HepG2 (cell line): ENCODE measurements around the gene ARPIN. TPM values are rescaled to one million over a fixed set of nuclear protein-coding genes. Genes with fewer than 3 reads are reported as not detected.

Experiments used
- AKNA ChIP-seq: sonication (generic); formaldehyde crosslinking; IDR thresholded peaks from 2 replicates; pipeline ENCODE4 v1.4.0; 2020; ENCODE audit warnings: missing genetic modification reagents, borderline replicate concordance
- ARID3A ChIP-seq: IDR thresholded peaks from 2 replicates; pipeline ENCODE4 v1.6.1; 2012; ENCODE audit warnings: low read depth, low read length, improper control_type of control experiment
- IRX3 ChIP-seq: sonication (generic); formaldehyde crosslinking; IDR thresholded peaks from 2 replicates; pipeline ENCODE4 v1.8.1; 2023; ENCODE audit warnings: mild to moderate bottlenecking, low read depth, missing genetic modification reagents, borderline replicate concordance
- KDM5B ChIP-seq: sonication (generic); formaldehyde crosslinking; IDR thresholded peaks from 2 replicates; pipeline ENCODE4 v1.4.0; 2020; ENCODE audit warnings: missing genetic modification reagents, mild to moderate bottlenecking, borderline replicate concordance
- MYC ChIP-seq: sonication (generic); formaldehyde crosslinking; IDR thresholded peaks from 2 replicates; pipeline ENCODE4 v1.9.0; 2021; ENCODE audit warnings: missing genetic modification reagents, borderline replicate concordance
- SIX1 ChIP-seq: sonication (generic); formaldehyde crosslinking; IDR thresholded peaks from 2 replicates; pipeline ENCODE4 v1.4.0; 2020; ENCODE audit warnings: missing genetic modification reagents, borderline replicate concordance
- SMAD1 ChIP-seq: sonication (generic); formaldehyde crosslinking; IDR thresholded peaks from 2 replicates; pipeline ENCODE4 v1.4.0; 2020; ENCODE audit warnings: missing genetic modification reagents, low read depth, mild to moderate bottlenecking, borderline replicate concordance
- SPEN ChIP-seq: sonication (generic); formaldehyde crosslinking; IDR thresholded peaks from 2 replicates; pipeline ENCODE4 v1.5.1; 2020; ENCODE audit warnings: low read depth, mild to moderate bottlenecking, missing genetic modification reagents
- ZHX2 ChIP-seq, 2 experiments: sonication (generic) in 1 of 2; formaldehyde crosslinking in 1 of 2; IDR thresholded peaks; 2 replicates each; pipeline versions ENCODE4 v1.6.1 to v1.9.0; 2014 to 2022; ENCODE audit warnings: antibody characterized with exemption in 1 of 2, borderline replicate concordance in 1 of 2, inconsistent platforms in 1 of 2, low read depth in 1 of 2, missing genetic modification reagents in 1 of 2
- ZNF138 ChIP-seq: sonication (generic); formaldehyde crosslinking; IDR thresholded peaks from 2 replicates; pipeline ENCODE4 v1.5.0; 2020; ENCODE audit warnings: mild to moderate bottlenecking, low read depth, missing genetic modification reagents
- ZNF331 ChIP-seq: sonication (generic); formaldehyde crosslinking; IDR thresholded peaks from 2 replicates; pipeline ENCODE4 v1.4.0; 2020; ENCODE audit warnings: missing genetic modification reagents
- ZNF790 ChIP-seq: sonication (generic); formaldehyde crosslinking; IDR thresholded peaks from 2 replicates; pipeline ENCODE4 v1.8.0; 2022; ENCODE audit warnings: missing genetic modification reagents, mild to moderate bottlenecking, borderline replicate concordance
- ZSCAN29 ChIP-seq: sonication (generic); formaldehyde crosslinking; conservative IDR thresholded peaks from 2 replicates; pipeline ENCODE4 v1.4.0; 2020; ENCODE audit warnings: mild to moderate bottlenecking, missing genetic modification reagents
- polyA plus RNA-seq, 8 experiments: library from polyadenylated mRNA; depleted of rRNA in 3 of 8; stranded (reverse) in 7 of 8; unstranded in 1 of 8; fragments of >200 nt; fragmentation: Illumina TruSeq in 4 of 8; extraction: Trizol in 4 of 8; gene quantifications; 2 replicates each; pipeline versions ENCODE4 v1.2.1 to v1.2.3, GENCODE V29; 2011 to 2016; ENCODE audit warnings: low read depth in 4 of 8, missing spikeins in 1 of 8, mixed read lengths in 1 of 8; ENCODE audit not compliant: insufficient read depth in 1 of 8
- total RNA-seq, 5 experiments: library from RNA; depleted of rRNA; stranded (reverse); fragments of >200 nt; fragmentation: Illumina TruSeq; extraction: Trizol; gene quantifications; 2 replicates each; pipeline ENCODE4 v1.2.3, GENCODE V29; 2016; ENCODE audit warnings: low read depth in 1 of 5

Gene ARPIN
- total and polyA plus RNA-seq, 2 of the 13 experiments (the other 11 are each of a cell fraction or from before 2014, with no cell fraction given) = 2.8 to 5.0 TPM

DNA sequence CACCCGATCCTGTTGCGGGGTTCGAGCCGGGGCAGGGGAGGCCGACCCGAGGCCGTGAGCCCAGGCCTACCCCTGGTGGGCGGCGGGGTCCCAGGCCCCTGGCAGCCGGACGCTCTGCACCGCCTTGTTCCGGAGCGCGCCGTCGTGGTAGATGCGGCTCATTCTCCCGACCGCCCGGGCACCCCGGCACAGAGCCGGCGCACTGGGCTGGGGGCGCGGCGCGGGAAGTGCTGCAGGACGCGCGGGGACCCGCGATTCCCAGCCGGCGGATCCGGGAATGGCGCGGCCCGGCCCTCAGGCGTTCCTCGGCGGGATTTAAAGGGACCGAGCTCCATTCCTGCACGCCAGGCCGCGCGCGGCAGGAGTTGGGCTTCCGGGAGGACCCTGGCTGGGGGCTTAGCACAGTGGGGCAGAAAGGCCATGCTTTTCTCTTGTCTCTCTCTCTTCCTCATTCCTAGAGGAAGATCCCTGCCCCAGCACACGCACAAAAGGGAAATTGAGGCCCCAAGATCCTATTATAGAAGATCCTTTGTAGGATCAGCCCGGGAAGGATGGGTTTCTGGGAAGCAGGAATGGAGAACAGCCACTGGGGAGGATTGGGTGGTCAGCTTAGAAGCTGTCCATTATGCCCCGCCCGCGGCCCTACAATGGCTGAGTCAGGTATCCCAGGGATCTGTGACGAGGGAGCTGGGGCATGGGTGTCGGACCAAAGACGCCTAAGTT, at the start of gene ARPIN (continued):
- TF ChIP-seq ZNF790 (CRISPR knock-in tag) (peak; percentile 70; the same call in 1 of the 2 replicates), KDM5B (peak; percentile 84; the same call in 1 of the 2 replicates), IRX3 (CRISPR knock-in tag) (no peak), ZSCAN29 (CRISPR knock-in tag) (0 out of 2 replicates have a peak, but pooled peaks have one; percentile 29), ZNF331 (CRISPR knock-in tag) (no peak), ARID3A (no peak), SMAD1 (CRISPR knock-in tag) (no peak), SIX1 (CRISPR knock-in tag) (no peak), AKNA (no peak), ZNF138 (CRISPR knock-in tag) (no peak), ZHX2 (IDR thresholded peaks at IDR 0.05; ENCODE audit: low read depth) (no peak), ZHX2 (CRISPR knock-in tag; IDR thresholded peaks at IDR 0.05; ENCODE audit: borderline replicate concordance) (no peak), MYC (CRISPR knock-in tag) (no peak), SPEN (peak; percentile 30; the same call in 1 of the 2 replicates)
